GM21381 (cell line): Measurements from ENCODE around the gene PKD1.
"Not testable (repeated sequence)": the region's sequence is repeated elsewhere in the genome, so short reads cannot be mapped to it uniquely, and the experiment has no call there.

ENCODE experiments used
- ATAC-seq: cut with Tn5 transposase; IDR thresholded peaks from one replicate; pipeline ENCODE4 v1.9.1; 2021; ENCODE audit warnings: mild to moderate bottlenecking, moderate library complexity; ENCODE audit not compliant: unreplicated experiment

Gene PKD1

DNA sequence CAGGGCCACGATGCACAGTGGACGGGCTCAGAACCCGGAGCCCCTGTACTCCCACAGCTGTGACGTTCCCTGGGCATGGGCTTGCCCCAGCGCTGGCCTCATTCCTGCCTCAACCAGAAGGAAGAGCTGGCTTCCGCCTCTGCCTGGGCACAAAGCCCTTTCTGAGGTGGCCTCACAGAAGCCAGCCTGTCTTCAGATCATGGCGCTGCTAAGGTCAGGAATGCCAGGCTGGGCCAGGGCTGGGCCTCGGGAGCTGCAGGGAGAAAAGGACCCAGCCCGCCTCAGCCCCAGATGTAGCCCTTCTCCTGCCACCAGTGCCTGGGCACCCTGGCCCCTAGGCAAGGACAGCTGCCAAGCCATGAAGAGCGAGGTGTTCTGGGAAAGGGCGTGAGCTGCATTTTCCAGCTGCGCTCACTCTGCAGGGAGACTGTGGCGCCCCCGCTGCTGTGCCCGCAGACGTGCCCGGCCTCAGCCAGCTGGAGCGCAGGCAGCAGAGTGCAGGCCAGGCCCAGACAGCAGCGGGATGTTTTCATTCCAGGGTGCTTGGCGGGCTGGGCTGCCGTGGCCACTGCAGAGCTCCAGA lies 9.4 kb downstream of the PKD1 start:
- not testable (repeated sequence) for ATAC-seq

DNA sequence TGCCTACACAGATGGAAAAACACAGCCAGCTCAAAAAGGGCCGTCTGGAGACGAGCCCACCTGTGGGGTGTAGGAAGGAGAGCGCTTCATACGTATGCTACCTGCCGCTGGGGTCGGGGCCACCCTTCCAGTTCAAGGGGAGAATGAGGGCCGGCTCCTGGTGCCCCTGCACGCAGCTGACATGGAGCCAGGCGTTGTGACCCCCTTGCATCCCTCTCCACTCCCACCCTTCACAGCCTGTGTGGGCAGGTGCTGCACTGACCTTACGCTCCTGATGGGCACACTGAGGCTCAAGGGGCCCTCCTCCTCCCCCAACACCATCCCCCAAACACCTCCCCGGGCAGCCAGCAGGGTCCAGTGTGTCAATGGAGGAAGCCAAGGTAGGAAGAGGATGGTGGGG lies 10.1 kb downstream of the PKD1 start:
- not testable (repeated sequence) for ATAC-seq

DNA sequence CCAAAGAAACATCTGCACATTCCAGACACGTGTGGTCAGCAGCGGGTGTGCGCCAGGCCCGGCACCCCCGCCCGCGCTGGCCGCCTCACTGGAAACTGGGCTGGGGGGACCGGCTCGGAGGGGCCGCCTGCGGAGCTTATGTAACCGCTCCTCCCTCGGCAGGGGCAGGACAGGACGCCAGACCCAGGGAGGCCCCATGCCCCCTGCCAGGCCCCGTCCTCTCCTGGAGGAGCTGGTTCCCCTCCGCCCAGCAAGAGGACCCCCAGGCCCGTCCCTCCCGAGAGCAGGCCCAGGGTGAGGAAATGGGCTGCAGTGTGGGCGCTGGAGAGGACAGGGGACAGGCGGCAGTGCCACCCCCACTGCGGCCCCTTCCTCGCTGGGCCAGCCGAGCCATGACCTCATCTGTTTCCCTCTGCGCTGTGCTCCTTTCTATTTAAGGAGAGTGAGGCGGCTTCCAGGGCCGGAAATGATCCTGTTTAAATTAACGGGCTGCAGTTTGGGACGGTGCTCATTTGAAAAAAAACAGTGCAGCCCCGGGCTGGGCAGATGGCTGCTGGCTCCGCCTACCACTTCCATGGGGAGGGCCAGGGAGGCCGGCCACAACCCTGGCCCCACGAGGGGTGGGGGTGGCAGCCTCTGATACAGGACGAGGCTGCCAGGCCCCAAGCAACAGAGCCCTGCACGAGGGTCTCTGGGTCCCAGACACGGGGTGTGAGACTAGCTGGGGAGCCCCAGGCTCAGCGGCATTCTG lies 10.8 kb downstream of the PKD1 start:
- ATAC-seq, result not testable (repeated sequence)

DNA sequence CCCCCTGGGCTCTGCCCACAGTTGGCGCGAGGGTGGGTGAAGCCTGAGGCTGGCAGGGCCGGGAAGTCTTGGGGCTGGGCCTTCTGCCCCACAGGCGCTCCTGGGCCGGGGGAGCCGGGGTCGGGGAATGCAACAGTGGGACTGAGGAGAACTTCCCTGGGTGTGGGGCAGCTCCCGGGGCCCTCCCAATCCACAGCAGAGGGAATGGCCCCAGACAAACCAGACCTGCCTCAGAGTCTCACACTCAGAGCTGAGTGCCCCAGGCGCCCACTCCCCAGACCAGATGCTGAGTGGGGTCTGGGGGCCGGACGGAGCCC lies 11.4 kb downstream of the PKD1 start:
- ATAC-seq, result not testable (repeated sequence)

DNA sequence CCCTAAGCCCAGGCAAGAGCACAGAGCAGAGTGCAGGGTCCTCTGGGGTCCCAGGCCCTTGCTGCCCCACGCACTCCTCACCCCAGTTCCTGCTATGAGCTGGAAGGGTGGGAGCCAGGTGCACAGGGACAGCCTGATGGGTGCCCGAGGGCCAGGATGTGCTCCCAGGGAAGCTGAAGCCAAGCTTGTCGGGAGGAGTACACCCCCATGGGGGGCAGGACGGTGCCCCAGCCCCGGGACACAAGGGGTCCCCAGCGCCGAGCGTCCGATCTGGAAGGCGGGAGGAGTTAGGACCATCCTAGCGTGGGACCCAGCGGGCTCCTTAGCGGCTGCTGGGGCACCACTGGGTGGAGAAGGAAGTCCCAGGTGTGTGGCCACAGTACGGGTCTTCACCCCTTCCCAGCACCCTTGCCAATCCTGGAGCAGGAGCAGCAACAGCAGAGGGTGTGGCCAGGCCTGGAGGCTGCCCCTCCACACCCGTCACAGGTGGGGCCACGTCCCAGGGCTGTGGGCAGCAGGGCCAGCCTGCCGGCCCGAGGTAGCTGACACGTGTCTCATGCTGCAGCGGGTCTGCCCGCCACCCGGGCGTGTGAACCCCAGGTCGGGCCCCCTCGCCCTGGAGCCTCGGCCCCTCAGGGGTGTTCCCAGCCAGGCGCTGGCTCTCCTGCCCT lies 11.9 kb downstream of the PKD1 start:
- not testable (repeated sequence) for ATAC-seq

DNA sequence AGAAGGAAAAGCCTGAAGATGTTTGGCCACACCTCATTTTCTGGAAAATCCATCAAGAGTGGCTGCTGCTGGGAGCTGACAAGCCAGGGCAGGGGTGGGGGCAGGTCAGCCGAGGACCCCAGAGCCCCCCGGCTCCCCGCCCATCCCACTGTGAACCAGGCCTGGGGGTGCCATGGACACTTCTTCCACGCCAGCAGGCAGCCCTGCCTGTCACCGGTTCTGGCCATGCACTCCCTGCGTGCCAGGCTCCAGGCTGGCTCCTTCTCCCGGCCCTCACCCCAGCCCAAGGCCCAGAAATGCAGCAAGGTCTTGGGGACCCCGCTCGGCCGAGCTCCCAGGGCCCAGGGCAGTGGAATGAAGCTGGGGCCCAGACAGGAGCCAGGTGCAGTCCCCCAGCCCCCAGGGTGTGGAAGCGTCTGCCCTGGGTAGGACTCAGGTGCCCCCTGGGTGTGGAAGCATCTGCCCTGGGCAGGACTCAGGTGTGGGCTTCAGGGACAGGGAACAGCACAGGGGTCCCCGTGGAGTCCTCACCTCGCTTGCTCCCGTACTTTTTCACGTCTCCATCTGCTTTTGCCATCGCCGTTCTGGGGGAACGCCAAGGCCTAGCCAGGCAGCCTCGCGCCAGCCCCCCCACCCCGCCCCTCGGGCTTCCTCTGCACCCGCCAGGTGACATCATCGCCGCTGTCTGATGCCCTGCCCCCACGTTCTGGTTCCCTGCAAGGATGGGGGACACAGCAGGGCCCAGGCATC lies 12.6 kb downstream of the PKD1 start:
- not testable (repeated sequence) for ATAC-seq

DNA sequence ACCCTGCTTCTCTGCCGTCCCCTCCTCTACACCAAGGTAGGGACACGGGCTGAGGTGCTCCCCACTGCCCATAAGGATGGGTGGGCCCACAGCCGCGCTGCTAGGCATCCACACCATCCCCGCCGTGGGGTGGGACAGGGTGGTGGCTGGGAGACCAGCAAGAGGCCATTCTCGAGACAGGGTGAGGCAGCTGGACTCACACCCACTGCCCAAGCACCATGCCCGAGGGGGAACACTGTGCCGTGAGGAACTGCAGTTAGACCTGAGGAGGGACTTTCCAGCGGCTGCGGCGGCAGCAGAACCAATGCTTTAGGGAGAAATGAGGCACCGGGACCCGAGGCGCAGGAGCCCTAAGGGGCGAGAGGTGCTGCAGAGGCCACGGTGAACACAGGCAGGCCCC lies 13.3 kb downstream of the PKD1 start:
- no peak for ATAC-seq

DNA sequence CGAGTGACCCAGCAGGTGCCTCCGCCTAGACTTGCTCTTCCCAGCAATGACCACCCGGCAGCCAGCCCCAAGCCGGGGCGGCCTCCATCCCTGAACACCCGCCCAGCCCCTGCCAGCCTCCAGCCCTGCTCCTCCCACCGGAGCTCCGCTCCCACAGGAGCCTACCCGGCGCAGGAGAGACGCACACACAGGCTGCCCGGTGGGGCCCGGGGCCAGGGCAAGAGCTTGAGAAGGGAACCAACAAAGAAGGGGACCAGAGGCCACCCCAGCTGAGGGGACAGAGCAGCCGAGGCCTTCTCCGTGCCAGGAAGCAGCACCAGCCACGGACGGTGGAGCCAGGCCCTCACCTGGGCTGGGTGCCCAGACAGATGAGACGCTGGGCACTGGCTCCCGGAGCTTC lies 13.8 kb downstream of the PKD1 start:
- no peak for ATAC-seq

DNA sequence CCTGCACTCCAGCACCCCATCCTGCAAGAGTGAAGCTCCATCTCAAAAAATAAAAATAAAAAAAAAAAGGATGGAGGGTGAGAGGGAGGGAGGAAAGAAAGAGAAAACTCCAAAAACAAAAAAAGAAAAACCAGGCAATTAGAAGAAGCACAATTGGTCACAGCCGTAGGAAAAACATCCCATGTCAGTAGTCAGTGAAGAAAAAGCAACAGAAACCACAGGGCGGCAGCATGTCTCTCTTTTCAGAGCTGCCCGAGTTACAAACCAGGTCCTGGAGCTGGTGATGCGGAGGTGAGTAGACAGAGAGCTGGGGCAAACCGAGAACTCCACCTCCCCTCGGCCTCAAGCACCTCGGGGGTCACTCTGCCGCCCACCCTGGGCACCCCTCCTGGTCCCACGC lies 14.4 kb downstream of the PKD1 start:
- ATAC-seq, result not testable (repeated sequence)

DNA sequence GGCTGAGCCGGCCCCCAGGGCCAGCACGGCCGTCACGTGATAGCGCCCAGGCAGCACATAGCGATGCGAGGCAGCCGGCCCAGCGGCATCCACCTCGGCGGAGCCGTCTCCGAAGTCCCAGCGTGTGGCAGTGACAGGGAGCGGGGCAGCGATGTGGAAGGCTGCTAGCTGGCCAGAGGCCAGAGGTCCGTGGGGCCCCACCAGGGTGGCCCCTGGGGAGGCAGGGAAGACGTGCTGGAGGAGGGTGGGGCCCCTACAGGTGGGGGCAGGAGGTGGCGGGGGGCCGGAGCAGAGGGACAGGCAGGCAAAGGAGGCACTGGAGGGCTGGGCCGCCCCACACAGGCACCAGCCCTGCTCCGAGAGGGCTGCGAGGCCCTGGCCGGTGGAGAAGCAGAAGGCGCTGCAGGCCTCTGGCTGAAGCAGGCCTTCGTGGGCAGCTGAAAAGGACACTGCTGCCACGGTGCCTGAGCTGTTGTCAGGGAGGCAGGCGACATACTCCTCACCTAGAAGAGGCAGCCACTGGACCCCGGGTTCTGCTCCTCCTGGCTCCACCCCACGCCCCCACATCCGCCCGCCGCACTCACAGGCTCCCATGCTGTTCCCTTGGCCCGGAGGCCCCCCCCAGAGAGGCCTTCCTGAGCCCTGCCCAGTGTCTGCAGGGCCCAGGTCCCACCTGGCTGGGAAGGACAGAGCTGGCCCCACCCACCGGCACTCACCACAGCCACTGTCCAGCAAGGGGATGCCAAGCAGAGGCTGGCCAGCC lies 17.6 kb downstream of the PKD1 start:
- ATAC-seq, result not testable (repeated sequence)

DNA sequence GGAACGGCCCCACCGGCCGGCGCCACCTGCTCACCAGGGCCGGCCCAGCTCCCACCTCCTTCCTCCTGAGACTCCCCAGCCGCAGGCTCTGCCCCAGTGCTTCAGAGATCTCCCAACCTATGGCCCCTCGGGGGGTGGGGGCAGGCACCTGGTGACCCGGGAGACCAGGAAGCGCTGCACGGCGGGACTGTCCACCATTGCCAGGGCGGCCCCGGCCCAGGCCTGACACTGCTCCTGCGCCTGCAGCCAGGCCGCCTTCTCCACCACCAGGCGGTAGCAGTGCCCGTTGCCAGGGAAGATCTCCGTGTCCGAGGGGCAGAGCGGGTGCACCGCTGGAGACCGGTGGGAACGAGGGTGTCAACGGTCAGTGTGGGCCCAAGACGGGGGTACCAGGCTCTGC lies 18.4 kb downstream of the PKD1 start:
- ATAC-seq, result not testable (repeated sequence)

DNA sequence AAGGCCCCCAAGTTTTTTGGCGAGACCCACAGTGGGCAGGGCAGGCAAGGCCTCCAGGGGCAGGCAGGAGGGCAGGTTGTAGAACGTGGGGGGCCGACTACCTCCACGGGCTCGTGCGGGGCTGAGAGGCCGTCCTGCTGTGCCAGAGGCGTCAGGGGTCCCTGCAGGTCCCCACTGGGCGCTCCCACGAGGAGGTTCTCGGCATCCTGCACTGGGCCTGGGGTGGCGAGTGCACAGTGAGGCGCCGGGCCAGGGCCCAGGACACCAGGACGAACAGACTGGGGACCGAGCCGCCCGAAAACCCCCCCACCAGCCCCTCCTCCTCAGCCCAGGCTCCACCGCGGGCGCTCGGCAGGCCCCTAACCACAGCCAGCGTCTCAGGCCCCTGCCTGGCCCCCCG lies 19.3 kb downstream of the PKD1 start:
- ATAC-seq, result not testable (repeated sequence)

DNA sequence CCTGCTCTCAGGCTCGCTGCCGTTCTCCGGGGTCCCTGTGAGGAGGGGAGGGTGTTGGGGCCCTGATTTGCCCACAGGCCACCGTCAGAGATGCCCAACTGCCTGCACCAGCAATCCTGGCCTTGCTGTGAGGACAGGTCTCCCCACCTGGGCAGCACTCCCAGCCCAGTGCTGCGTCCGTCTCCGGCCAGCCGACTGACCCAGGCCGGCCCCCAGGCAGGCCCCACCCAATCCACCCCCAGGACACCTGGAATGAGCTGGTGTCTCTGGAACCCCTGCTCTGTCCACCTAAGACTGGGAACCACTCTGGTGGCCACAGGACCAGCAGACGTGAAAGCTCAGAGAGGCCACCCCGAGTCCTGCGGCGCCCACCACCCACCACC lies 20.1 kb downstream of the PKD1 start:
- ATAC-seq, result no peak

DNA sequence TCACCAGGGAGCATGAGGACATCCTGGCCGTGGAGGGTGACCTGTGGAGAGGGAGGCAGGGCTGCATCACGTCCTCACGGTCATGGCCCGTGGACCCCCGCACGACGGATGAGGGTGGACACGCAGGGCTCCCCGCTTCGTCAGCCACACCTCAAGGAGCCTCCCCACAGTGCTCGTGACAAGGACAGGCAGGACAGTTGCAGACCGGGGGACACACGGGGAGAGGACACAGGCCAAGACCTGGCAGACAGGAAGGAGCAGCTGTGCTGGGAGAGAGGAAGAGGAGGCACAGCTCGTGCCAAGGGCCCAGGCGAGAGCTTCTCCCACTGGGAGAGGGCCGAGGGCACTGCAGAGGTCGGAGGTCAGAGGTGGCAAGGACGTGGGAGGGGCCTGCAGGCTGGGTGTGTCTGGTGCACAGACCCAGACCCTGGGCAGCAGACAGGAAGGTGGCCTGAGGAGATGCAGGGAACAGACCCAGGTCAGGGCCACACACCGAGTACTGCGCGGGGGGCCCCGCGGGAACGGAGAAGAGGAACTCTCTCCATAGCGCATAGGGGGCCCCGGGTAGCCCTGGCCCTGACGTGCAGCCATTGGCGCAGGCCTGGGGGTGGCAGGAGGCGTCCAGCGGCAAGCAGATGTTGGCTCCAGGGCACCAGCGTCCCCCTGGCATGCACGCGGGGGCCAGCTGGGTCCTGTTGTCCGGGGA lies 20.7 kb downstream of the PKD1 start:
- ATAC-seq, result not testable (repeated sequence)

DNA sequence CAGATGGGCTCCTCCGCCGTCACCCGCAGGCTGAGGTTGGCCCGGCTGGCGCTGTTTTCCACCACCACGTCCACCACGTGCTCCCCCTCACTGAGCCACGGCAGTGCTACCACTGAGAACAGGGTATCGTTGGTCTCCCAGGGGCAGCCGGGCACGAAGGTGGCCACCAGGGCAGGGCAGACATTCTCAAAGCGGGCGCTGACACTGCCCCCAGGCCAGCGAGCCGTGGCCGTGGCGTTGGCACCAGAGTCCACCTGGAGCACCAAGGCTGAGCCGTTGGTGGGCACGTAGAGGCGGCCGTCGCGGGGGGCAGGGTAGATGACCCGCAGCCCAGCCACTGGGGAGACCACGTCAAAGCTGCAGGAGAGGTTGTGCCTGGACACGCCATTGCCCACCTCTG lies 21.5 kb downstream of the PKD1 start:
- not testable (repeated sequence) for ATAC-seq

DNA sequence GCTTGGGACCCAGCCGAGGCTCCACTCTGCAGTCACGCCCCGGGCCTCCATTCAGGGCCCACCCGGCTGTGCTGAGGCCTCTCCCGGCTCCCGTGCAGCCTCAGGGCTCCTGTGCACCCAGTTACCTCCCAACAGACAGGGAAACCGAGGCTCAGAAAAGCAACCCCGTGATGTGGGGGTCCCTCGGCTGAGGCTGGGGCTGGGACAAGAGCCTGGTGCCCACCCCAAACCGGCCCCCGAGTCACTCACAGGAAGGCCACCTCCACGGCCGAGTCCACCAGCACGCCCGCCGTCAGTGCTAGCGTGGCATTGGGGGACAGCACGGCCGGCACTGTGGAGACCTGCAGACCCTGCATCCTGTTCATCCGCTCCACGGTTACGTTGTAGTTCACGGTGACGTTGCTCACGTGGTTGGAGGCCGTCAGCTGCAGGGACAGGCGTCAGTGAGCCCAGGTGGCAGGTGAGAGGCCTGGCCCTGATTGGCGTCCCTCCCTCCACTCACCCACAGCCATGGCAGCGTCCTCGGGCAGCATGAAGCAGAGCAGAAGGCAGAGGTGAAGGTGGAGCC lies 23.1 kb downstream of the PKD1 start:
- ATAC-seq, result not testable (repeated sequence)

DNA sequence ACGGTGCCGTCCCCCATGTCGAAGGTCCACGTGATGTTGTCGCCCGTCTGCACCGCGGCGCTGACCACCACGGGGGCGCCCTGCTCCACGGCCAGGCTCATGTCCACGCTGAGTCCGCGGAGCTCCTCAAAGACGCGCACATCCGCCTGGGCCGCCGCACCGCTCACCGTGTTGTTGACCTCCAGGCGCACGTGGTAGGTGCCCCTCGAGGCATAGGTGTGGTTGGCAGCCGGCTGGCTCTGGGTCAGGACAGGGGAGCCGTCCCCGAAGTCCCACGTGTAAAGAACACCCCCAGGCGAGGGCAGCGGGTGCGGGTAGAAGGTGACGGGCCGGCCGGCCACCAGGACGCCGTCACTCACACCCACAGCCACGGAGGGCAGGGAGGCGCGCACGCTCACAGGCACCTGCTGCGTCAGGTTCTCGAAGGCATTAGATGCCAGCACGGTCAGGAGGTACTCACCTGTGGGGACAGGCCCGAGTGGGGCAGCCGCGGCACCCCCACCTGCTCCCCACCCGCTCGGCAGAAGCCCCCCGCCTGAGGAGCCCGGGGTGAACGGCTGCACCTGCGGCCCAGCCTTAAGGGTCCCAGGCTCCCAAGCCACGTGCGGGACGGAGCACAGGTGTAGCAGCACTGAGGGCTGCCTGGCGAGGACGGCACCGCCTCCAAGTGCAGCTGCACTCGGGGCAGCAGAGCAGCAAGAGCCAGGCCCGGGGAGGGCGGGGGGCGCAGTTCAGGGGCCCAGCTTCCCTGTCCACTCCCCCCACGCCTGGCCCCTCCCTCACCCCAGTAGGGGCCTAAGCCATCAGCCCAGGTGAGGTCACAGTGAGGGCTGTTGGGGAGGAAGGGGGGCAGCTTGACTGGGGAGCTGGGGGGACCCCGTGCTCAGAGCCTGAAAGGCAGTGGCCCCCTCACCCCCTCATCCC lies 24.0 kb downstream of the PKD1 start:
- not testable (repeated sequence) for ATAC-seq

DNA sequence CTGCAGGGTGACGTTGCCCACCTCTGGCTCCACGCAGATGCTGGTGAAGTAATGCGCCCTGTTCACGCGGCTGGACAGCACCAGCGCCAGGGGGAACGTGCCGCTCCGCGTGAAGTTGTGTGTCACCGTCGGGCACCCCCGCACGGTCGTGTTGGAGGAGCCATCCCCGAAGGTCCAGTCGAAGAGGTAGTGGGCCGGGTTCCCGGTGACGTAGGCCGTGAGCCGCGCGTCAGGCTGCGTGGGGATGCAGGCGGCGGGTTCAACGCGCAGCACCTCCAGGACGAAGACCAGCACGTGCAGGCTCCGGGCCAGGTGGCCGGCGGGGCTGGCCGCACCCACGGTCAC lies 24.7 kb downstream of the PKD1 start:
- ATAC-seq, result not testable (repeated sequence)
